NCI-H2227 treated with DMSO at 0.1 percent for 48 hours (cell line): ENCODE data around the gene CIDEC.

Experiments
- DNase-seq: peaks from one replicate; lab custom pipeline; 2025; lab: John Stamatoyannopoulos, UW

CIDEC gene, protein sequence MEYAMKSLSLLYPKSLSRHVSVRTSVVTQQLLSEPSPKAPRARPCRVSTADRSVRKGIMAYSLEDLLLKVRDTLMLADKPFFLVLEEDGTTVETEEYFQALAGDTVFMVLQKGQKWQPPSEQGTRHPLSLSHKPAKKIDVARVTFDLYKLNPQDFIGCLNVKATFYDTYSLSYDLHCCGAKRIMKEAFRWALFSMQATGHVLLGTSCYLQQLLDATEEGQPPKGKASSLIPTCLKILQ

DNA sequence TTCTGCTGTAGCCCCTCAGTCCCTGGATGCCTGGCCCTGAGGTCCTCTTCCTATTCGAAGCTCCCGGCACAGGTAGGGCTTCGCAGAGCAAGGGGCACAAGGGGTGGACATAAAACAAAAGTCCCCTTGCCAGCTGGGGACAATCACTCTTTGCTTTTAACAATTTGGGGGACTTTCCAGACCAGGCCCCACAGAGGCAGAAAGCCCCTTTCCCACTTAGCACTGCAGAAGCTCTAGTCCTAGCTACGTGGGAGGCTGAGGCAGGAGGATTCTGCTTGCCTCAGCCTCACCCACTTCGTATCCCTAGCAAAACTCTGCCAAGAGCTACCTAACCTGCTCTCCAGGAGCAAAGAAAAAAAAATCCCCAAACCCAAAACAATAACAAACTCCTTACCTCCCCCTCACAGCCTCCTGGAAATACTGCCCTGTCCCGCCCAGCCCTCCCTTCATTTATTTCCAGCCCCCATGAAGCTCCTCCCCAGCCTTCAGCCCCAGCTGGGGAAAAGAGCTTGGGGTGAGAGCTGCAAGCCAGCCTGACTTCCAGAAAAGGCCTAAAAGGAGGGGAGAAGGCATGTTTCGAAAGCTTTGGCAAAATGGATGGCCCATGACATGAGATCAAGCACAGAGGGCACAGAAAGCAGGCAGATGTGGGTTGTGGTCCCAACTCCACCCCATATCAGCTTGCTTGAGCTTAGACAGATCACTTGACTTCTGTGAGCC, at the start of gene CIDEC:
Gene CIDEC (minus strand): TSS at position 424 of the 720 bp plus-strand sequence. CDS start 1,767 bp downstream, outside the sequence.
- no peak for DNase-seq

DNA sequence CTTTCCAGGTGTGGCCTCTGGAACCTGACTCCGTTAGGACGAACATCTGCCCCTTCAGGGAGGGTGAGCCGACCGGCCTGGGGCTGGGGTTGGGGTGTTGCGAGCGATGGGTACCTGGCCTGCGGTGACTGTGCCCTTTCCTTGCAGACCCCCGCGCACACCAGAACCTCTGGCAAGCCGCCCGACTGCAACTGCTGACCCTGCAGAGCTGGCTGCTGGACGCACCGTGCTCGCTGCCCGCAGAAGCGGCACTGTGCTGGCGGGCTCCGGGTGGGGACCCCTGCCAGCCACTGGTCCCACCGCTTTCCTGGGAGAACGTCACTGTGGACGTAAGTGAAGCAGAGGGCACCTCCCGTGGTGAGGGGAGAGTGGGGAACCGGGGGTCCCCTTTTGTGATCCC, 48.1 kb upstream of the CIDEC start:
- no peak for DNase-seq

DNA sequence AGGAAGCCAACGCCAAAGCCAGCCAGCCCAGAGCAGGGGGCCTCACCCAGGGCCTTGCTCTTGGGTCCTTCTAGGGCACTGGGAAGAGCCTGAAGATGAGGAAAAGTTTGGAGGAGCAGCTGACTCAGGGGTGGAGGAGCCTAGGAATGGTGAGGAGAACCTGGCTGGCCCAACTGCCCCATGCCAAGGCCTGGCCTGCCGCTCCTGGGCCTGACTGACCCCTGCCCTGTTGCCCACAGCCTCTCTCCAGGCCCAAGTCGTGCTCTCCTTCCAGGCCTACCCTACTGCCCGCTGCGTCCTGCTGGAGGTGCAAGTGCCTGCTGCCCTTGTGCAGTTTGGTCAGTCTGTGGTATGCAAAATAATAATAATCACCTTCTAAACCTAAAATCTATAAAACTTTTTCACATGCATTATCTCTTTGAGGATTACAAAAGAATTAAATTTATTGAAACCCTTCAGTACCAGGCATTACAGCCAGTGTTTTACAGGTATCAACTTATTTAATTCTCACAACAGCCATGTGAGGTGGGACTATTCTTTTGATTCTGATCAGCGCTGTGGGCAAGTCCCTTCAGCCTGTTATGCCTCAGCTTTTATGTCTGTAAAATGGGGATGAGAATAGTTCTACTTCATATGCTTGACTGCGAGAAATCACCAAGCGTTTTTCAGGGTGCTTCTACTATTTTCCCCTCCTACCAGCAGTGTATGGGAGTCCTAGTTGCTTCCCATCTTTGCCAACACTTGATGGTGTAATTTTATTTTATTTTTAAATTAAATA, 38.4 kb upstream of the CIDEC start:
- no peak for DNase-seq

DNA sequence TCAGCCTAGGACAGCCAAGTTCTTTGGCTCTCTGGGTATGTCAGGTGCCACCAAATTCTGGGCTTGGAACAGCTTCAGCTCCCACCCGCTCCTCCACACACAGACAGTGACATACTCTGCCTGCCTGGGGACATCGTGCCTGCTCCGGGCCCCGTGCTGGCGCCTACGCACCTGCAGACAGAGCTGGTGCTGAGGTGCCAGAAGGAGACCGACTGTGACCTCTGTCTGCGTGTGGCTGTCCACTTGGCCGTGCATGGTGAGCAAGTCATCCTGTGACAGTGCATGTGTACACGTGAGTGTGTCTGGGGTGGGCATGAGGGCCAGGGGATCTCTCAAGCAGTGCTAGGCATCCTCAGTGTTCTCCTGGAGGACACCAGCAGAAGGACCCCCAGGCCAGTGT, 37.8 kb upstream of the CIDEC start:
- DNase-seq: no peak

DNA sequence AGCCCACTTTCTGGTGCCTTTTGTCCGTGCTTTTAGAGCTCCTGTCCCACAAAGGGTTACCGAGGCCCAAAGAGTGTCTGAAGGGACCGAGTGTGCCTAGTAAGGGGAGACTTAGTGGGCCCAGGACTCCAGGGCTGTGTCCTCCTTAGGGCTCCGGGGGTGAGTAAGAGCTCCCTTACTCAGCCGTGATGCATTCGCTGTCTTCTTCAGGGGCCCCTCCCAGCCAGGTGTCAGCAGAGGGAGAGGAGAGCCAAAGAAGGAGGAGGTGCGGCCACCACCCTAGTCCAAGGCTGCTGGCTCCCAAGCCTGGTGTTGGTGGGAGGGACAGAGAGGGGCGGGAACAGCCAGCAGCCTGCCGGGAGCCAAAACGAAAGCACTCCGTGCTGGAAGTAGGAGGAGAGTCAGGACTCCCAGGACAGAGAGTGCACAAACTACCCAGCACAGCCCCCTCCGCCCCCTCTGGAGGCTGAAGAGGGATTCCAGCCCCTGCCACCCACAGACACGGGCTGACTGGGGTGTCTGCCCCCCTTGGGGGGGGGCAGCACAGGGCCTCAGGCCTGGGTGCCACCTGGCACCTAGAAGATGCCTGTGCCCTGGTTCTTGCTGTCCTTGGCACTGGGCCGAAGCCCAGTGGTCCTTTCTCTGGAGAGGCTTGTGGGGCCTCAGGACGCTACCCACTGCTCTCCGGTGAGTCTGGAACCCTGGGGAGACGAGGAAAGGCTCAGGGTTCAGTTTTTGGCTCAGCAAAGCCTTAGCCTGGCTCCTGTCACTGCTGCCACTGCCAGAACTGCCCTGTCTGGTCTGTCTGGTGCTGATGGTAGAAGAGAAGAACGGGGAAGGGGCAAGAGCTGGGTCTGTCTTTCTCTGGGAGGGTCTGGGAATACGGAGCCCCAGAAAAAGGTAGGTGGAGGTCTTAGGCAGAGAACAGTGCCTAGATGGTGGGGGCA, 37.0 kb upstream of the CIDEC start, which contains the start of gene IL17RC:
Gene IL17RC (plus strand): TSS at position 365 of the 947 bp plus-strand sequence. CDS start 218 bp downstream, at position 583.
- DNase-seq: peak; percentile 37

DNA sequence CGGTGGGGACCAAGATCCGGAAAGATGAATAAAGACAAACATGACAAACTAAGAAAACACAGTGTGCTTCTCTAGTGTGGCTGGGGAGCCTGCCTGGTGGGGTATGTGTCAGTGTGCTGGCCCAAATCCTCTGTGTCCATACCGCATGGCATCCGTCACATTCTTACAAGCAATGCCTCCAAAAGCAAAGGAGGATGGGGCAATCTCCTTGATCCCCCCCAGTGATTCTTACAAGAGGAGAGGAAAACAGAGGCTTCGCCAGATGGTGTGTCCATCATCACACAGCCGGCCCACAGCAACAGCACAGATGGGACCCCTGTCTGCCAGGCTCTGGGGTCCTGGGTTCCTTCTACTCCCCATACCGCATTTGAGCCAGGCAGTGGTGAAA, 36.3 kb upstream of the CIDEC start:
- DNase-seq: no peak

DNA sequence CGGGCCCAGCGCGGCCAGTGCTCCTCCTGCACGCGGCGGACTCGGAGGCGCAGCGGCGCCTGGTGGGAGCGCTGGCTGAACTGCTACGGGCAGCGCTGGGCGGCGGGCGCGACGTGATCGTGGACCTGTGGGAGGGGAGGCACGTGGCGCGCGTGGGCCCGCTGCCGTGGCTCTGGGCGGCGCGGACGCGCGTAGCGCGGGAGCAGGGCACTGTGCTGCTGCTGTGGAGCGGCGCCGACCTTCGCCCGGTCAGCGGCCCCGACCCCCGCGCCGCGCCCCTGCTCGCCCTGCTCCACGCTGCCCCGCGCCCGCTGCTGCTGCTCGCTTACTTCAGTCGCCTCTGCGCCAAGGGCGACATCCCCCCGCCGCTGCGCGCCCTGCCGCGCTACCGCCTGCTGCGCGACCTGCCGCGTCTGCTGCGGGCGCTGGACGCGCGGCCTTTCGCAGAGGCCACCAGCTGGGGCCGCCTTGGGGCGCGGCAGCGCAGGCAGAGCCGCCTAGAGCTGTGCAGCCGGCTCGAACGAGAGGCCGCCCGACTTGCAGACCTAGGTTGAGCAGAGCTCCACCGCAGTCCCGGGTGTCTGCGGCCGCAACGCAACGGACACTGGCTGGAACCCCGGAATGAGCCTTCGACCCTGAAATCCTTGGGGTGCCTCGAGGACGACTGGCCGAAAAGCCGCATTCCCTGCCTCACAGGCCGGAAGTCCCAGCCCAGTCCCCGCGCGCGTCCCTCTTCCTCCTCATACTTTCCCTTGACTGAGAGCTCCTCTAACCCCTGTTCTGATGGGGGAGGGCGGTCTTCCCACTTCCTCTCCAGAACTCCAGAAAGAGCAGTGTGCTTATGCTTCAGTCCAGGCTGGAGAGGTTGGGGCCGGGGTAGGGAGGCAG, 35.4 kb upstream of the CIDEC start:
- DNase-seq: no peak

DNA sequence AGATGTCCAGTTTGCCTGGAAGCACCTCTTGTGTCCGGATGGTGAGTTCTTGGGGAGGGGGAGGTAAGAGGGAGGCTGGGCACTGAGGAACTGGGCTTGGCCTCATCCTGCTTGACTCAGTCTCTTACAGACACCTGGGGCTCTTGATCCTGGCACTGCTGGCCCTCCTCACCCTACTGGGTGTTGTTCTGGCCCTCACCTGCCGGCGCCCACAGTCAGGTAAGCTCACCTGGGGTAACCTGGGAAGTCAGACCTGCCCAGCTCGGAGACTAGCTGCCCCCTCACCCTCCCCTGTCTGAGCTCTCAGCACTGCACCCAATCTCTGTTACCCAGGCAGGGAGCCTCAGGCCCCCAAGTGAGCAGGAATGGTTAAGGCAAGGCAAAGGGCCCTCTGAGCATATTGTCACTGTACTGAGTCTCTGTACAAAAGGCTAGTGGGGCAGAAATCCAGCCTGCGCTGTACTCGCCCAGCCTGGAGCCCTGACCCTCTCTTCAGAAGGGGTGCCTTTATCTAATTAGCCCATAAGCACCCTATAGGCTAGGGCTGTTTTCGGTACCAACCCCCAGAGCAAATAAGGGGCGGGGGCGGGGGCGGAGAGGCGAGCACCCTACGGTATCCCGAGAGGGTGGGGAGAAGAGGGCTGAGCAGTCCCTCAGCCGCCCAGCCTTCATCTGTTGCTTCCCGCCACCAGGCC, 34.7 kb upstream of the CIDEC start:
- peak; percentile 8 for DNase-seq

DNA sequence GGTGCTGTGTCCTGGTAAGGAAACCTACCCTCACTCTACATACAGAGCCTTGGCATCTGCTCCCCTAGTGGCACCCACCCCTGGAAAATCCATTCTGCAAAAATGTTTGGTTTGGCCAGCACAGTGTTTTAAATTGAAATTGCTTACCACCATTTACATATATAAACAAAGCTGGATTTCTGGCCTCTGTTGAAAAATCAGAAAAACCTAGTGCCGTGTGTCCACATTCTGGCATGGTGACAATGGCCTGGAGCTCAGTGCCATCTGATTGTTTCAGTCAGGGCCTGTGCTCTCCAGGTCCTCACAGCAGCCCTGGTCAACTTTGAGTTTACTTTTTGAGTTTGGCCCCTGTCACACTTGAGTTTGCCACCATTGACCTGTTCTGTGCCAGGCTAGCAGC, 34.0 kb upstream of the CIDEC start:
- no peak for DNase-seq

DNA sequence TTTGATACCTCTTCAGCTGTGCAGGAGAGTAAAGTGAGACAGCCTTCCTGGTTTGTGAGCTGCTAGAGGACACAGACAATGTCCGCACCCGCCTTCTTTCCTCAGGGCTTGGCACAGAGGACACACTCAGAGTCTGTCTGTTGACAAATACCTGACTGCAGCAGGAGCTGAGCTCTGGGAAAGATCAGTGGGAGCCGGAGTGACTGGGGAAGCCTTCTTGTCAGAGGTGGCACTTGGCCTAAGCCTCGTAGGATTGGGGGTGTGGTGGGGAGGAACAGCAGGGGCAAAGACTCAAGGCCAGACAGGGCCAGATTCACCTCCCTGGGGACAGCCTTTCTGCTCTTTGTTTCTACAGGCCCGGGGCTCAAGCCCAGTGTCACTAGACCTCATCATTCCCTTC, 33.5 kb upstream of the CIDEC start:
- DNase-seq: no peak

DNA sequence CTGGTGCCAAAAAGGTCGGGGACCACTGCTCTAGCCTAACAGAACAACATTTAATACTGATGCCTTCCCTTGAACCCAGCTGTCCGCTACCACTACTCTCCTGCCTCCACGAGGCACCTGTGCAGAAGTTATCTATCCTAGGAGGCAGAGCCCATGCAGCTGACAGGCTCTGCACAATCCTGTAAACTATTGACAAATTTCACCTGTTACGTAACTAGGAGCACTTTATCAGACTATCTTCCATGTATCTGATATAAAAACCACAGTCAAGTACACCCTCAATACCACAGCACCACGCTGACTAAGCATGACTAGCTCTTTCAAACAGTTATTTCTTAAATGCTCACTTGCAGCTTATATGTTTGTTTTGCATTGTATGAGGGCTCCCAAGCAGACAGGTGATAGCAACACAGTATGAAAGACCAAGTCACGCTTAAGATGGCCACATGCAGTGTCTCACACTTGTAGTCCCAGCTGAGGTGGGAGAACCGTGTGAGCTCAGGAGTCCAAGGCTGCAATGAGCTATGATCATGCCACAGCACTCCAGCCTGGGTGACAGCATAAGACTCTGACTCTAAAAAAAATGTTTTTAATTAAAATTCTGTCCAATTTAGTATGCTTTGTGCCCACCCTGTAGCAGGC, 32.4 kb upstream of the CIDEC start:
- no peak for DNase-seq

DNA sequence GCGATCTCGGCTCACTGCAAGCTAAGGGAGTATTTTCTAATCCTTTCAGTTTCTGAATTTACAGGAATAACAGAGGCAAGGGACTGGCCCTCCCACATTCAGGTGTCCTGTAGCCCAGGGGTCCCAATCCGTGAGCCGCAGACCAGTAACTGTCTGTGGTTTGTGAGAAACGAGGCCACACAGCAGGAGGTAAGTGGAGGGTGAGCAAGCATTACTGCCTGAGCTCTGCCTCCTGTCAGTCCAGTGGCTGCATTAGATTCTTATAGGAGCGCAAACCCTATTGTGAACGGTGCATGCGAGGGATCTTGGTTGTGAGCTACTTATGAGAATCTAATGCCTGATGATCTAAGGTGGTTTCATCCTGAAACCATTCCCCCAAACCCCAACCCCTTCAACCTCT, 31.8 kb upstream of the CIDEC start:
- no peak for DNase-seq

DNA sequence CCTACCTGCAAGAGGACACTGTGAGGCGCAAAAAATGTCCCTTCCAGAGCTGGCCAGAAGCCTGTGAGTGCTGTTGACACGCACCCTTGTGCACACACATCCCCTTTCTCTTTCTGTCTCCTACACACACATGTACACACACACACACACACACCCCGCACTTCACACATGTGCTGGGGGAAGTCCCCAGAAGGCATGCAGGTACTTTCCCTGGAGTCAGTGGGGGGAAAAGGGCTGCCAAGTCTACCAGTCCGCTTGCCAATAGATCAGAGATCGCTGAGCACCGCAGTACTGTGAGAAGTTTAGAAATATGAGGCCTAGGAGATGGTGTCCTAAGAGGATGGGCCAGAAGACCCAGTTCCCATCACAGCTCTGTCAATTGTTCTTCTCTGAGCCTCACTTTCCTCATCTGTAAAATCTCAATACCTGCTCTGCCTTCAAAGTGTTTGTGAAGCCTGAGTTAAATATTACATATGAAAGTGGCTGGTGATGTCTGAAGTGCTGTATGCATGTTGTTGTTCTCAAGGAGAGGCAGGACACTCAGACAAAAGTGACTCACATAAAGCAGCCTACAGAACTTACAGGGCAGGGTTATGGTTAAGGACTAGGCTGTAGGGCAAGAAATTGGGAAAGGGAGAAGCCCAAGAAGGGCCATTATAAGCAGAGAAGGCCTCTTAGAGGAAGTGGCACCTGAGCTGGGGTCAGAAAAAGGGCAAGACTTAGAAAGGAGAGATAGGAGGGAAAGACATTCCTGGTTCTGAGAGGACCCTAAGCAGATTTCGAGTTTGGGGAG, 29.4 kb upstream of the CIDEC start:
- DNase-seq: no peak

DNA sequence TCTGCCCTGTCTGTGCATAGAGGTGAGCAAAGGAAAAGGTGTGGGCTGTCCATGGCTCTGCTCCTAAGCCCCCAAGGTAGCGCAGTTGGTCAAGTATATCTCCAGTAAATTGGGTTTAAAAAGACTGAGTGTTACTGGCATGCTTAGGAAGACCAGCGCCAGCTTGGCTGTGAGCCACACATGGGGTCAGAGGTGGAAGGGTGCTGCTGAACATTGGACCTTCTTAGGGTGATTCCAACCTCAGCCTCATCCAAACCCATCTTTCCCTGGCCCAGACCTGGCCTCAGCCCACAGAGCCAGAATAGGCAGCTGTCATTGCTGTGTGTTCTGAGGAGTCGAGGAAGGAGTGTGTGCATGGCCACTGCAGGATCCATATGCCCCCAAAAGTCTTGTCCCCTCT, 28.2 kb upstream of the CIDEC start:
- no peak for DNase-seq

DNA sequence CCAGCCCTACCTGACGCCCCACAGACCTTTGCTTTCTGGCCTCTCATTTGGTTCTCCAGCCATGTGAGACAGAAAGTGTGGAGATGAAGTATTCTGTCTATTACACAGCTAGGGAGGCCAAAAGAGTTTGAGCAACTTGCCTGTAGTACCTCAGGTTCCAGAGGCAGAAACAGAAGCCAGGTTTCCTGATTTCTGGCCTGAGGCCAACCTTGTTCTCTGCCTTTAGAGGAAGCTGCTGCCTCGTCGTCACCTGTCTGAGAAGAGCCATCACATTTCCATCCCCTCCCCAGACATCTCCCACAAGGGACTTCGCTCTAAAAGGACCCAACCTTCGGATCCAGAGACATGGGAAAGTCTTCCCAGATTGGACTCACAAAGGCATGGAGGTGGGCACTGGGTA, 26.4 kb upstream of the CIDEC start:
- DNase-seq: no peak

DNA sequence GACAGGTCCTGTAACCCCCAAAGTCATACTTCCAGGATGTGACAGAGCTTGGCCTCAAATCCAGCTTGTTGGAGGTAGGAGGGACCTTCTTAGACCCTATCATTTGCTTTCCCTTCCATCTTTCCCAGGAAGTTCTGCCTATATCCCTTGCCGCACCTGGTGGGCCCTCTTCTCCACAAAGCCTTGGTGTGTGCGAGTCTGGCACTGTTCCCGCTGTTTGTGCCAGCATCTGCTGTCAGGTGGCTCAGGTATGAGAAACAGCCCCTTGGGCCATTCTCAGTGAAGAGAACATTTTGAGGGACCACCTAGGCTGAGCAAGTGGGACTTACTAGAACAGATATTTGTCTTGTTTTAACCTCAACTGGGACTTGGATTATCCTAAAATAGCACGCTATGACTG, 23.9 kb upstream of the CIDEC start:
- DNase-seq: no peak

DNA sequence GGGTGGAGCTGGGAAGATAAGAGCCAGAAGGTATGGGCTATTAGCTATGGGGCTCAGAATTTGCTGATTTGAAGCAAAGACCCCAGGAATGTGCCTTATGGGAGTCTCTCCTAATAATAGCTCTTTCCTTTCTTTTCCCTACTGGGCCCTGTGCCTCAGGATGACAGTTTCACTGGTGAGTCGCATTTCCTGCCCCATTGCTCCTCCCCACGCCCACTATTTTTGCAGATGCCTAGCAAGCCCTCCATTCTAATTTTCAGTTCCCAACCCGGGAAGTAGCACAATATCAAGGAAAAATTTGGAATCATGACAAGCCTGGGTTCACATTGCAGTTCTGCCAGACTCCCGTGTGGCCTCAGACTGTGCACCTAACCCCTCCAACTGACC, 23.2 kb upstream of the CIDEC start:
- no peak for DNase-seq

DNA sequence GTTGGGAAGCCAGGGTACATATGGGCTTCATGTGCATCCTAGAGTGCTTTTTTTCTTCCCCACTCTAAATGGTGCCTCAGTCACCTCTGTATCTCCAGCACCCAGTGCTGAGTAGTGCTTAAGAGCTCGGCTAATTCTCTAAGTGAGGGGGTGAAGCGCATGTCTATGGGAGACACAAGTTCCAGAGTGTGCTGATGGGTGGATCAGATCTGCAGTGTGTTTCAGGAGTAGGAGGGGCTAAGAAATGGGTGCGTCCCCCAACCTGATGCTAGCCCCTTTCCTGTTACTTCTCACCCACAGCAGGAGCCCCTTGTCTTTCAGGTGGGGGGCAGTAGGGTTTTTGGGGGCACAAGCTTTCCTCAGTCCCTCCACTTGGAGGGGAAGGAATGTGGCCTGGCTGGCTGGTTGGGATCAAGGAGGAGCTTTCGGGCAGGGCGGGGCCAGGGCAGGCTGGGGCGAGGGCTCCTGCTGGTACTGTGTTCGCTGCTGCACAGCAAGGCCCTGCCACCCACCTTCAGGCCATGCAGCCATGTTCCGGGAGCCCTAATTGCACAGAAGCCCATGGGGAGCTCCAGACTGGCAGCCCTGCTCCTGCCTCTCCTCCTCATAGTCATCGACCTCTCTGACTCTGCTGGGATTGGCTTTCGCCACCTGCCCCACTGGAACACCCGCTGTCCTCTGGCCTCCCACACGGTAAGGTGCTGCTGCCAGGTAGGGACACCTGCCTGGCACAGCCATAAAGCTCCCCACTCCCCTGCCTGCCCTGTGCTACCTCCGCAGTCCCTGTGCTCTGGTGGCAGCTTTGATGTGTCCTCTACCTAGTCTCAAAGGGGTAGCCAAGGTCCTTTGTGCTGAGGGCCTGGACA, 22.6 kb upstream of the CIDEC start, which contains the start of gene IL17RE:
Gene IL17RE (plus strand): TSS at position 477 of the 866 bp plus-strand sequence. CDS start 85 bp downstream, at position 562.
- DNase-seq: no peak
